Aortic smooth muscle cell (primary cell): Measurements from ENCODE around the gene CTDNEP1. TPM values are rescaled to one million over a fixed set of nuclear protein-coding genes. Genes with fewer than 3 reads are reported as not detected.

ENCODE experiments used
- total RNA-seq: library from RNA; depleted of rRNA; stranded (reverse); fragments of >200 nt; gene quantifications from 2 replicates; pipeline ENCODE4 v1.2.3, GENCODE V29; 2014

CTDNEP1 gene
- 17.6 and 35.4 TPM in 2 replicates for total RNA-seq

DNA sequence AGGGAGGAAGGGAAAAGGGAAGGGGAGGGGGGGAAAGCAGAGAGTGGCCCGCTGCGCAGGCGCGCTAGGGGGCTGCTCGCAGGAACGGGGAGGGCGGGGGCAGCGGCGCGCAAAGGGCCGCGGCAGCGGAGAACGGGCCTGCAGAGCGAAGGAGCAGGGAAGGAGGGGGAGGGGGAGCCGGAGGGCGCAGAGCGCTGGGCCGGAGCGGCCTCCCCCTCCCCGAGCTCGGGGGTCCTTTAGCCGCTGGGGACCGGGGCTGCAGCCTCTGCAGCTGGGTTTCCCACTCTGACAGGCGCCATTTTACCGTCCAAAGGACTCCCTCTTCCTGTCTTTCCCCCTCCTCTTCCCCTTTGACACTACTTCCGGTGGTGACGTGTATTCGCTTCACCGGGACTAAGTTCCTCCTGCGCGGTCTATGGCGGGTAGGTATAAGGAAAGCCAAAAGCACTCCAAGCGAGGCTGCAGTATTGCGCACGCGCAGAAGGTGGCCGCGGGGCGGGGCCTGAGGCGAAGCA is at the start of gene CTDNEP1:
CTDNEP1 (minus strand) TSS at position 74 of the 515 bp plus-strand sequence. CDS start 438 bp downstream, outside the sequence.

DNA sequence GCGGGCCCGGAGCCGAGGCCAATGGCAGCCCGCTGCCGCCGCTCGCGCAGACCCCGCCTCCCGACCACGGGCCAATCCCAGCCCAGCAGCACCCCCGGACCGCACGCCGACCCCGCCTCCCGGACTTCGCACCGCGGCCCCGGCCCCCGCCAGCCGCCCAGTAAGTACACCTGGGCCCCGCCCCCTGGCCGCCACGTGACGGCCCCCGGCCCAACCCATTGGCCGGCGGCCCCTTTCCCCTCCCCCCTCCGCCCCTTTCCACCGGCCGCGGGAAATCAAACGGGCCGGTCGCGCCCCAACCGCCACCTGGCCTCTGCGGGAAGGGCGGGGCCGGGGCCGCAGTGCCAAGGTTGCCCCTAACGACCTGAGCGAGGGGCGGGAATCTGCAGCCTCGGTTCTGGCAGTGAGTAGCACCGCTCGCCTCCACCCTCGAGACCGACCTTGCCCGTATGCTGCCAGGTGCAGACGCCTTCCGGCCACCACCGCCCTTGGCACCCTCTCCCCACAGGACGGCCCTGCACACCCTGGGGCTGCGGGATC is 43.1 kb upstream of the CTDNEP1 start, which contains the start of gene YBX2:
YBX2 (minus strand) TSS at position 26 of the 540 bp plus-strand sequence. CDS start 139 bp downstream, outside the sequence.

DNA sequence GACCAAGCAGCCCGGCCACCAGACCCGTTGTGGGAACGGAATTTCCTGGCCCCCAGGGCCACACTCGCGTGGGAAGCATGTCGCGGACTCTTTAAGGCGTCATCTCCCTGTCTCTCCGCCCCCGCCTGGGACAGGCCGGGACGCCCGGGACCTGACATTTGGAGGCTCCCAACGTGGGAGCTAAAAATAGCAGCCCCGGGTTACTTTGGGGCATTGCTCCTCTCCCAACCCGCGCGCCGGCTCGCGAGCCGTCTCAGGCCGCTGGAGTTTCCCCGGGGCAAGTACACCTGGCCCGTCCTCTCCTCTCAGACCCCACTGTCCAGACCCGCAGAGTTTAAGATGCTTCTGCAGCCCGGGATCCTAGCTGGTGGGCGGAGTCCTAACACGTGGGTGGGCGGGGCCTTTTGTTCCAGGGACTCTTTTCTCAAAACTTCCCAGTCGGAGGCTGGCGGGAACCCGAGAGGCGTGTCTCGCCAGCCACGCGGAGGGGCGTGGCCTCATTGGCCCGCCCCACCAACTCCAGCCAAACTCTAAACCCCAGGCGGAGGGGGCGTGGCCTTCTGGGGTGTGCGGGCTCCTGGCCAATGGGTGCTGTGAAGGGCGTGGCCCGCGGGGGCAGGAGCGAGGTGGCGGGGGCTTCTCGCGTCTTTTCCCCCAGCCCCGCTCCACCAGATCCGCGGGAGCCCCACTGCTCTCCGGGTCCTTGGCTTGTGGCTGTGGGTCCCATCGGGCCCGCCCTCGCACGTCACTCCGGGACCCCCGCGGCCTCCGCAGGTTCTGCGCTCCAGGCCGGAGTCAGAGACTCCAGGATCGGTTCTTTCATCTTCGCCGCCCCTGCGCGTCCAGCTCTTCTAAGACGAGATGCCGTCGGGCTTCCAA is 29.8 kb upstream of the CTDNEP1 start, which contains the start of gene SLC2A4:
SLC2A4 (plus strand) TSS at position 645 of the 879 bp plus-strand sequence; CDS start at position 862, 217 bp downstream.

GRCh38 chr17:7262192-7262934 is 10.8 kb upstream of the CTDNEP1 start, which contains the start of gene CLDN7:
Gene CLDN7 (minus strand): TSS chr17:7262478. CDS start chr17:7262043, 435 bp downstream.

GRCh38 chr17:7252176-7253043 is 876 bp upstream of the CTDNEP1 start, which contains the start of gene ELP5:
Gene ELP5 (plus strand): TSS chr17:7252215. CDS start chr17:7252551, 336 bp downstream.

DNA sequence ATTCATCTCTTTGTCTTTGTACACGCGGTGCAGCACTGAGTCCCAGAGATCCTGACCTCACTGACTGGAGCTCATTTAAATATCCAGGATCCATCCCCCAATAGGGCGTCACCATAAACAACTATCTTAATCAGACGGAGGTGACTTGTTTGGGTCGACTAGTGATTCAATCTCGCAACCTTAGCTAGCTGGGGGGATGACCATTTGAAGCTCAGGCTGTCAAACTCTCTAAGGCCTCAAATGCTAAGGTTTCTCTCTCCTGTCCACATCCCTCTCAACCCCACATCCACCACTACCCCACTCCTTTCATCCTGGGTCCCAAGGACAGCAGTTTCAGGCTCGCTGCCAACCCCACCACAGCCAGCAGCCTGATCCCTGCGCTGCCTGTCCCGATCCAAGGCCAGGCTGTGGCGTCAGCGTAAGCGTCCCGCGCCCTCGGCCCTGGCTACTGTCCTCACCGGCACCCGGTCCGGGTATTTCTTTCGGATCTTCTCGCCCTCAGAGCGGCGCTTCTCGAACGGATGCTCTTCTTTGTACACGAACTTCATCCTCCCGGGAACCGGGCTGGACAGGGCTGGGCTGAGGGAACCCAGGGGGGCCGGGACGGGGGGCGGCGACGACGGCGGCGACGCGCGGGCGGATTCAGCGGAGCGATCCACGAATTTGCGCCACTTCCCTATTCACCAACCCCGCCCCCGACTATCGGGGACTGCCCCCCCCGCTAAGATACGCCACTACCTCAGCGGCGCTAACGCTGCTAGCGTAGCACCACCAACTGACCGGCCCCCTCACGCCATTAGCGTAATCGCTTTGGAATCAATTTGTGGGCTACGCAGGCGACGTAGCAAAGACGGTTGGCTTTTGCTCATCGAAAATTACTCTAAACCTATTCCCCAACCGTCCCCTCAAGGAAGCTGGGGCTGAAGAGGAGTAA is 9.5 kb downstream of the CTDNEP1 start, which contains the start of gene GABARAP:
GABARAP (minus strand) TSS at position 667 of the 934 bp plus-strand sequence; CDS start at position 548, 119 bp downstream.

DNA sequence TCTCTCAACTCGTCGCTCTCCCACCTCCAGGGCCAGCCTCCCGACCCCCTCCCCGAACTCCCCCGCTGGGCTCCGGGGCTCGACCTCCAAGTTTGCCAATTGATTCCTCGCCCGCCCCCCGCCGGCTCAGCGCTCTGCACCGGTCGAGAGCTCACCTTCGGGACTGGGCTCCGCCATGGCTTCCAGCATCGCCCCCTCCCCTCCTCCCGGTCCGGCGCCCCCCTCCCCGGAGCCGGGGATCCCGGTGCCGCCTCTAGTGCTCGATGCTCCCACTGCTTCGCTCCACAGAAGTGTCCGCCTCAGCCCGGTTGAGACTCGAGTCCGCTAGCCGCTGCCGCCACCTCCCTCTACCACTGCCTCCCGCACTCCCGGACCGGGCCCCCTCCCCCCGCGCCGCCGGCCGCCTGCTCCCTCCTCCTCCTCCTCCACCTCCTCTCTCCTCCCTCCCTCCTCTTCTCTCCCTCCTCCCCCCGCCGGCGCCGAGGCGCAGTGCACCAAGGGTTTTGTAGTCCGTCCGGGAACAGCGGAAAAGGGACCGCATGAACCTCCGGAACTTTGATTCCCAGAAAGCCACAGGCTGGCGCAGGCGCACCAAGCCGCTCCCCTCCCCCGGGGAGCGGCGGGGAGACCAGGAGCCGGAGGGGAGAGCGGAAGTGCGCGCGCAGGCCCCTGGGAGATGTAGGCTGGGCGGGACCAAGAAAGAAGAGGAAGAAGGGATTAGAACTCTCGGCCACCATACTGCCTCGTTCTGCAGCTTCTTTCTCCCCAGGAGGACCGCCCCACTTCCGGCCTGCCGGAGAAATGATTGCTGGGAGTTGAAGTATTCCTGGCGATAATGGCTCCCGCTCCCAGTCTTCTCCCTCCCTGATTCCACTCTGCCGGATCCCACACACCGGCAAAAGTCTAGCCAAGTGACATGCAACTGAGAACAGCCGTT is 12.2 kb downstream of the CTDNEP1 start, which contains the start of gene PHF23:
PHF23 (minus strand) TSS at position 367 of the 937 bp plus-strand sequence; CDS start at position 189, 178 bp downstream.

DNA sequence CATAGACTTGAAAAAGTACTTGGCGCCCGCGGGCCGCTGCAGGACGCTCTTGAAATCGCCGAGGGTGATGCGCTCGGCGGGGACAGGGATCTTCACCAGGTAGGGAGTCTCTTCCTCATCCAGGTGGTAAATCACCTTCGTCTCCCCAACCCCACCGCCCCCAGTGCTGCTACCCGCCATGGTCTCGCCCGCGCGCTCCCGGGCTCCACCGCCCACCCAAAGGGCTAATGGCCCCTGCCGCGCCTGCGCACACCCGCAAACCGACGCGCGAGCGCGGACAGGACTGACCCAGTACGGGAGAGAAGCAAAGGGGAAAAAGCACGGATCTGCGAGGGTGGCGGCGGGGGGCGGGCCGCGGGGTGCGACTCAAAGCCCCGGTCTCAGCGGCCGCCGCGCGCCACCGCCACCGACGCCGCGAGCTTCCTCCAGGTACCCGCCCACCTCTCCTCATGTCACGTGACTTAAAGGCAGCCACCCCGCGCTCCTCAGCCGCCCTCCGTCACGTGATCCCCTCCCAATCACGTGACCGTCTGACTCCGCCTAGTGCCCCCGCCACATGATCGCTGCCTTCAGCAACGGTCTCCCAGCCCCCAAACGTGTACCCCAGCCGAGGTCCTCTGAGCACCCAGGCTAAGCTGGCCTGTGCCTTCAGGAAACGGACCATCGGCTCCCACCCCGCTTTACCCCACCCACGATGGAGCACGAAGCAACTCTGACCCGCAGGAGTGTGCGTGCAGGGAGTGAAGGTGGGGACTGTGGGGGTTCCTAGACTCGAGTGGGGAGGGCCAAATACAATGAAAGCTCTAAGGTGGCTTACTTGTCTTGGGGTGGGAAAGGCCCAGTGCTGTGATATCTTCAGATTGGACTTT is 17.2 kb downstream of the CTDNEP1 start, which contains the start of gene DVL2:
DVL2 (minus strand) TSS at position 435 of the 869 bp plus-strand sequence; CDS start at position 180, 255 bp downstream.

DNA sequence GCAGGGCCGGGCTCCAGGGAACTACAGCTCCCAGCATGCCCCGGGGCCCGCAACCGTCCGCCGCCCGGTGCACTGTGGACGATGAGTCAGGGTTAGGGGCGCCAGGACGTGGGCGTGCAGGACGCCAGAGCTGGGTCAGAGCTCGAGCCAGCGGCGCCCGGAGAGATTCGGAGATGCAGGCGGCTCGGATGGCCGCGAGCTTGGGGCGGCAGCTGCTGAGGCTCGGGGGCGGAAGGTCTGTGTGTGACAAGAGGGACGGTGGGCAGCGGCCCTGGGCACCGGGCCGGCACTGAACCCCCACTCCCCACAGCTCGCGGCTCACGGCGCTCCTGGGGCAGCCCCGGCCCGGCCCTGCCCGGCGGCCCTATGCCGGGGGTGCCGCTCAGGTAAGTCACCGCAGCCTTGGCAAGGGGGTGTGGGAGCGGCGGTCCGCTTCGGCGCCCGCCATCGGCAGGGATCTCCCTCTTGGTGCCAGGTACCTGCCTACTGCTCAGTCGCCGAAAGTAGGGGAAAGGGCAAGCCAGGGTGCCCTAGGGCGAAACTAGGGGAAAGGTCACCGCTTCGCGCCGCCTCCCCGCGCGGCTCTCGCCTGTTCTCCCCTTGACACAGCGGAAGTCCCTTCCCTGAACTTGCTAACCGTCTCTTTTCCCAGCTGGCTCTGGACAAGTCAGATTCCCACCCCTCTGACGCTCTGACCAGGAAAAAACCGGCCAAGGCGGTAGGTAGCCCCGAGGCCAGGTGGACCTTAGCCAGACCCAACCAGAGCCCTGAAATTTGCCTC is 31.5 kb downstream of the CTDNEP1 start, which contains the start of the genes ACADVL and DLG4:
ACADVL (plus strand) TSS at position 127 of the 781 bp plus-strand sequence; CDS start at position 174, 47 bp downstream.
DLG4 (minus strand) TSS at position 25 of the 781 bp plus-strand sequence.

Other genes starting within 250 kb of the CTDNEP1 start
- gene RNASEK, start 239.1 kb downstream of the CTDNEP1 start, total RNA-seq: 44.5 and 53.0 TPM in 2 replicates
- 3.4 and 7.3 TPM in 2 replicates for gene BCL6B, start 228.7 kb downstream of the CTDNEP1 start, total RNA-seq
- gene SLC16A13, start 215.7 kb downstream of the CTDNEP1 start, total RNA-seq: 0.12 and 0.13 TPM in 2 replicates
- not detected in 2 replicates for gene SLC16A11, start 207.6 kb downstream of the CTDNEP1 start, total RNA-seq
- gene CLEC10A, start 171.5 kb downstream of the CTDNEP1 start, total RNA-seq: 0.19 TPM in 1 of 2 replicates, not detected in the other
- gene ASGR2, start 136.9 kb downstream of the CTDNEP1 start, total RNA-seq: not detected in 2 replicates
- gene ASGR1, start 72.4 kb downstream of the CTDNEP1 start, total RNA-seq: 0.66 and 0.68 TPM in 2 replicates
- 15.0 and 16.0 TPM in 2 replicates for gene DLG4, start 31.9 kb downstream of the CTDNEP1 start, total RNA-seq
- gene ACADVL, start 31.8 kb downstream of the CTDNEP1 start, total RNA-seq: 273 and 426 TPM in 2 replicates
- 69.3 and 76.5 TPM in 2 replicates for gene DVL2, start 17.2 kb downstream of the CTDNEP1 start, total RNA-seq
- 33.3 and 34.9 TPM in 2 replicates for gene PHF23, start 12.3 kb downstream of the CTDNEP1 start, total RNA-seq
- gene GABARAP, start 9.3 kb downstream of the CTDNEP1 start, total RNA-seq: 172 and 209 TPM in 2 replicates
- gene ELP5, start 481 bp upstream of the CTDNEP1 start, total RNA-seq: 29.7 and 35.6 TPM in 2 replicates
- gene CLDN7, start 10.7 kb upstream of the CTDNEP1 start, total RNA-seq: 3.5 and 8.2 TPM in 2 replicates
- gene SLC2A4, start 30.0 kb upstream of the CTDNEP1 start, total RNA-seq: 0.13 and 0.19 TPM in 2 replicates
- gene YBX2, start 42.9 kb upstream of the CTDNEP1 start, total RNA-seq: not detected in 2 replicates
- gene EIF5A, start 55.9 kb upstream of the CTDNEP1 start, total RNA-seq: 541 and 738 TPM in 2 replicates
- gene GPS2, start 63.6 kb upstream of the CTDNEP1 start, total RNA-seq: 33.6 and 40.6 TPM in 2 replicates
- 14.2 and 18.9 TPM in 2 replicates for gene NEURL4, start 77.6 kb upstream of the CTDNEP1 start, total RNA-seq
- 0.56 and 2.2 TPM in 2 replicates for gene ACAP1, start 84.8 kb upstream of the CTDNEP1 start, total RNA-seq
- 5.8 and 5.9 TPM in 2 replicates for gene KCTD11, start 100.4 kb upstream of the CTDNEP1 start, total RNA-seq
- not detected in 2 replicates for gene TMEM95, start 103.4 kb upstream of the CTDNEP1 start, total RNA-seq
- gene TNK1, start 129.4 kb upstream of the CTDNEP1 start, total RNA-seq: not detected in 2 replicates
- gene PLSCR3, start 142.8 kb upstream of the CTDNEP1 start, total RNA-seq: 18.6 and 25.4 TPM in 2 replicates
- gene TMEM256, start 152.4 kb upstream of the CTDNEP1 start, total RNA-seq: 55.4 and 82.8 TPM in 2 replicates
- gene NLGN2, start 156.1 kb upstream of the CTDNEP1 start, total RNA-seq: 2.5 and 6.7 TPM in 2 replicates
- not detected in 2 replicates for gene SPEM1, start 168.6 kb upstream of the CTDNEP1 start, total RNA-seq
- gene SPEM2, start 173.9 kb upstream of the CTDNEP1 start, total RNA-seq: not detected in 2 replicates
- not detected in 2 replicates for gene SPEM3, start 177.1 kb upstream of the CTDNEP1 start, total RNA-seq
- 2.4 and 3.2 TPM in 2 replicates for gene TMEM102, start 183.7 kb upstream of the CTDNEP1 start, total RNA-seq
- gene FGF11, start 187.8 kb upstream of the CTDNEP1 start, total RNA-seq: 0.13 and 0.19 TPM in 2 replicates
- gene CHRNB1, start 193.3 kb upstream of the CTDNEP1 start, total RNA-seq: 6.6 and 7.6 TPM in 2 replicates
- gene ZBTB4, start 227.9 kb upstream of the CTDNEP1 start, total RNA-seq: 18.2 and 23.6 TPM in 2 replicates
- not detected in 2 replicates for gene SLC35G6, start 229.7 kb upstream of the CTDNEP1 start, total RNA-seq
- 98.6 and 101 TPM in 2 replicates for gene POLR2A, start 232.6 kb upstream of the CTDNEP1 start, total RNA-seq